HG03520 (cell line): ENCODE results near the gene COPS7A.

Experiments
- ATAC-seq: cut with Tn5 transposase; IDR thresholded peaks from one replicate; pipeline ENCODE4 v1.9.1; 2021; ENCODE audit warnings: mild to moderate bottlenecking, moderate library complexity; ENCODE audit not compliant: unreplicated experiment

COPS7A gene

GRCh38 chr12:6768990-6769389 lies 45.1 kb downstream of the COPS7A start:
- no peak for ATAC-seq

- no peak for ATAC-seq
Observed at GRCh38 chr12:6769666-6770065, 45.8 kb downstream of the COPS7A start.

GRCh38 chr12:6770094-6770493 lies 46.2 kb downstream of the COPS7A start:
- no peak for ATAC-seq

- no peak for ATAC-seq
Observed at GRCh38 chr12:6770600-6770999, 46.8 kb downstream of the COPS7A start.

GRCh38 chr12:6771091-6771495 lies 47.2 kb downstream of the COPS7A start:
- no peak for ATAC-seq

- ATAC-seq, result no peak
Observed at GRCh38 chr12:6771509-6772330, 47.9 kb downstream of the COPS7A start.

- no peak for ATAC-seq
Observed at GRCh38 chr12:6772331-6772695, 48.5 kb downstream of the COPS7A start, which contains the start of gene LAG3. LAG3 (plus strand) TSS chr12:6772520; CDS start chr12:6772853, 333 bp downstream.

- no peak for ATAC-seq
Observed at GRCh38 chr12:6772726-6773589, 49.1 kb downstream of the COPS7A start.

- no peak for ATAC-seq
Observed at GRCh38 chr12:6773590-6774351, 49.9 kb downstream of the COPS7A start.

- ATAC-seq, result no peak
Observed at GRCh38 chr12:6774499-6775062, 50.7 kb downstream of the COPS7A start.

- ATAC-seq, result no peak
Observed at GRCh38 chr12:6775185-6776174, 51.6 kb downstream of the COPS7A start.

- ATAC-seq, result no peak
Observed at GRCh38 chr12:6777386-6777785, 53.5 kb downstream of the COPS7A start.

- ATAC-seq, result no peak
Observed at GRCh38 chr12:6778217-6778573, 54.3 kb downstream of the COPS7A start.

GRCh38 chr12:6778574-6779550 lies 55.0 kb downstream of the COPS7A start:
- ATAC-seq, result peak; percentile 75

- no peak for ATAC-seq
Observed at GRCh38 chr12:6779708-6780432, 56.0 kb downstream of the COPS7A start.

GRCh38 chr12:6780573-6780972 lies 56.7 kb downstream of the COPS7A start:
- no peak for ATAC-seq
